Ovary (tissue), 9 donors: ENCODE data around the gene PI4KA. TPM values are rescaled to one million over a fixed set of nuclear protein-coding genes. Genes with fewer than 3 reads are reported as not detected.
"Not testable (repeated sequence)": the region's sequence is repeated elsewhere in the genome, so short reads cannot be mapped to it uniquely, and the experiment has no call there.

Experiments
- DNase-seq, 5 donors: peaks; one replicate each; pipeline ENCODE4 v3.0.0-alpha.2; 2019 to 2020
- H3K27ac ChIP-seq, 2 donors: fragments of 200-600 bp; one replicate each; pipeline versions ENCODE4 v1.5.1 to v1.8.0; 2019 to 2022
- H3K27me3 ChIP-seq: fragments of 200-600 bp; one replicate; pipeline ENCODE4 v1.8.0; 2022
- H3K36me3 ChIP-seq: fragments of 200-600 bp; sonication (generic); one replicate; pipeline ENCODE4 v1.5.1; 2019
- H3K4me1 ChIP-seq: one replicate; pipeline ENCODE4 v1.8.1; 2013; ENCODE audit warnings: mild to moderate bottlenecking, moderate library complexity; ENCODE audit not compliant: insufficient read depth
- H3K4me3 ChIP-seq: fragments of 200-600 bp; sonication (generic); one replicate; pipeline ENCODE4 v1.5.1; 2017
- H3K9me3 ChIP-seq, 2 donors: fragments of 200-600 bp in 1 of 2; sonication (generic) in 1 of 2; one replicate each; pipeline versions ENCODE4 v1.5.1 to v1.8.1; 2013 to 2019; ENCODE audit warnings: mild to moderate bottlenecking in 1 of 2, moderate library complexity in 1 of 2
- EP300 ChIP-seq: sonication (generic); formaldehyde crosslinking; IDR thresholded peaks from one replicate; pipeline ENCODE4 v1.6.1; 2017; ENCODE audit warnings: antibody characterized with exemption
- POLR2A ChIP-seq: fragments of 450-650 bp; IDR thresholded peaks from one replicate; pipeline ENCODE4 v1.6.1; 2017; ENCODE audit warnings: antibody characterized with exemption, mild to moderate bottlenecking, moderate library complexity
- WGBS, 3 donors: extraction: QIAGEN DNeasy Blood & Tissue Kit in 1 of 3; methylation state at CpG; one replicate each; pipeline versions ENCODE4 v1.1.5 to v1.1.7; 2013 to 2017; 5-methylcytosine and 5-hydroxymethylcytosine counted together
- intact Hi-C, 4 donors: fragments of 100-400 bp; cut with DNase I; formaldehyde crosslinking; loops; one replicate each; pipeline versions ENCODE4 v1.11.0 to v1.15.1; 2022 to 2023
- polyA plus RNA-seq, 2 donors: library from polyadenylated mRNA; stranded (reverse); fragments of 200-250 nt in 1 of 2; fragments of 350-450 nt in 1 of 2; fragmentation: Illumina TruSeq in 1 of 2; extraction: RNeasy Lipid Tissue Mini Kit (QIAGEN cat#74804) in 1 of 2; gene quantifications; one replicate each; pipeline ENCODE4 v1.2.3, GENCODE V29; 2013 to 2014
- total RNA-seq, 7 donors: library from RNA; depleted of rRNA in 2 of 7; stranded (reverse); fragments of >200 nt in 2 of 7; fragmentation: NEBNext Ultra II Directional in 3 of 7; extraction: Animal tissue kit (Norgen Biotek cat#: 25700) in 3 of 7; gene quantifications; one replicate each; pipeline versions ENCODE4 v1.1.0 to v1.2.4, GENCODE V29; 2016 to 2023
- TF ChIP-seq, protein P1 (sequence below), 3 donors: fragments of 450-650 bp in 2 of 3; fragments of 200-600 bp in 1 of 3; IDR thresholded peaks; one replicate each; pipeline versions ENCODE4 v1.5.1 to v1.8.0; 2016 to 2022; ENCODE audit warnings: antibody characterized with exemption in 3 of 3, mild to moderate bottlenecking in 1 of 3
- donor health status: DM: no; HTN: no; CAD: no; lungs with moderate emphysema.
- donor health status: DM: no; HTN: no; CAD: no.
- donor health status: Bipolar disorder and iron deficiency.
- donor health status: DM: yes; HTN: yes; CAD: no.
- donor health status: DM: no; HTN: no; CAD: no.
- donor health status: DM: yes; HTN: yes; CAD: no.

Gene PI4KA
- total and polyA plus RNA-seq, 9 donors: 30.6 to 97.6 (median 62.7) TPM

DNA sequence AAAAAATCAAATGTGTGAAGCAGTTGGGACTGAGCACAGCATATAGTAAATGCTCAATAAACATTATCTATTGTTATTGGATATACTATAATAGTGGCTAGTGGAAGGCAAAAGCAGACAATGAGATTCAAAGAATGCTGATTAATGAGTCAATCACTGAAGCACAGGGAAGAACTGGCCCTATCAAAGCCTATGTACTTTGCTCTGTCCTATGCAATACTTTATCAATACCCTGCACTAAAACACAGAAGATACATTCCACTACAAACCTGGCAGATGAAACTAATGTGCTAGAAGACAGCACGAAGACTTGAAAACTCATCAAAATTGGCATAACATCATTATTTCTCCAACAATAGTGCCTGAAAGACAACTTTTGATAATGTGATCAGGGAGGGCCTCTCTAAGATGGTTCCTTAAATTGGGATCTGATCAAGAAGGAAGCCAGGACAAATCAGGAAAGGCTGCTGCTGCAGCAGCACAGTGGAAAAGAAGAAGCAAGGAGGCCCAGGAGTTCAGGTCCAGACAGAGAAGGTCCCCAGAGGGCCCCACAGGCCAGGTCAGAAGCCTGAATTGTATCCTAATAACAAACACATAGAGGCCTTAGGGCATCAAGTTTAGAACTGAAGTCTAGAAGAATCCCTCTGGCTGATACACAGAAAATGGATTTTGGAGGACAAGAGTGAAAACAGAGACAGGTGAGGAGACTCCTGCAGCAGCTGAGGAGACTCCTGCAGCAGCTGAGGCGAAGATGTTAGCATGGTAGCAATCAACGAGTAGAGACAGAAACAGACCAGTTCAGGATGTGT, 18.6 kb downstream of the PI4KA start:
- TF ChIP-seq EP300 (no peak), POLR2A (no peak)
- TF ChIP-seq, protein P1, sequence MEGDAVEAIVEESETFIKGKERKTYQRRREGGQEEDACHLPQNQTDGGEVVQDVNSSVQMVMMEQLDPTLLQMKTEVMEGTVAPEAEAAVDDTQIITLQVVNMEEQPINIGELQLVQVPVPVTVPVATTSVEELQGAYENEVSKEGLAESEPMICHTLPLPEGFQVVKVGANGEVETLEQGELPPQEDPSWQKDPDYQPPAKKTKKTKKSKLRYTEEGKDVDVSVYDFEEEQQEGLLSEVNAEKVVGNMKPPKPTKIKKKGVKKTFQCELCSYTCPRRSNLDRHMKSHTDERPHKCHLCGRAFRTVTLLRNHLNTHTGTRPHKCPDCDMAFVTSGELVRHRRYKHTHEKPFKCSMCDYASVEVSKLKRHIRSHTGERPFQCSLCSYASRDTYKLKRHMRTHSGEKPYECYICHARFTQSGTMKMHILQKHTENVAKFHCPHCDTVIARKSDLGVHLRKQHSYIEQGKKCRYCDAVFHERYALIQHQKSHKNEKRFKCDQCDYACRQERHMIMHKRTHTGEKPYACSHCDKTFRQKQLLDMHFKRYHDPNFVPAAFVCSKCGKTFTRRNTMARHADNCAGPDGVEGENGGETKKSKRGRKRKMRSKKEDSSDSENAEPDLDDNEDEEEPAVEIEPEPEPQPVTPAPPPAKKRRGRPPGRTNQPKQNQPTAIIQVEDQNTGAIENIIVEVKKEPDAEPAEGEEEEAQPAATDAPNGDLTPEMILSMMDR (IDR thresholded peaks at IDR 0.05): no peak

DNA sequence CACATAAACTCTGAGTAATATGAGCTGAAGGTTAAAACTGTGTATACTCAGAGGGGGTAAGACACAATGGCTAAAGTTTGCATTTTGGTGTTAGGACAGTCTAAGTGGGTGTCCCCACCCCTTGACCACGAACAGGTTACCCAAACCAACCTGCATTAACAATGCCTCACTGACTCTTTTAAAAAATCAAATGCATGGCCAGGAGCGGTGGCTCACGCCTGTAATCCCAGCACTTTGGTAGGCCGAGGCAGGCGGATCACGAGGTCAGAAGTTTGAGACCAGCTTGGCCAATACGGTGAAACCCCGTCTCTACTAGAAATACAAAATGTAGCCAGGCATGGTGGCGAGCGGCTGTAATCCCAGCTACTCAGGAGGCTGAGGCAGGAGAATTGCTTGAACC, 19.3 kb downstream of the PI4KA start:
- H3K4me3 ChIP-seq, H3K9me3 ChIP-seq, H3K27ac ChIP-seq, H3K27me3 ChIP-seq, H3K4me1 ChIP-seq, DNase-seq, H3K36me3 ChIP-seq, intact Hi-C loops: not testable (repeated sequence)
- WGBS, 3 donors: 96 to 98% (median 98%) methylated on average over 10 of the region's 10 CpGs

More for the DNA sequence above, 18.6 kb downstream of the PI4KA start:
- Histone ChIP-seq H3K4me1 (no peaks in the 10 kb centered on the region), H3K27me3 (no peaks in the 10 kb centered on the region), H3K36me3 (no peaks in the 10 kb centered on the region), H3K4me3 (no peak overlapping the region), H3K27ac (no peak overlapping the region), H3K9me3 (no peaks in the 10 kb centered on the region)
- 92 to 94% (median 93%) methylated on average over 3 of the region's 3 CpGs for WGBS, 3 donors
- intact Hi-C loops: no loop called here
- DNase-seq: no peak

DNA sequence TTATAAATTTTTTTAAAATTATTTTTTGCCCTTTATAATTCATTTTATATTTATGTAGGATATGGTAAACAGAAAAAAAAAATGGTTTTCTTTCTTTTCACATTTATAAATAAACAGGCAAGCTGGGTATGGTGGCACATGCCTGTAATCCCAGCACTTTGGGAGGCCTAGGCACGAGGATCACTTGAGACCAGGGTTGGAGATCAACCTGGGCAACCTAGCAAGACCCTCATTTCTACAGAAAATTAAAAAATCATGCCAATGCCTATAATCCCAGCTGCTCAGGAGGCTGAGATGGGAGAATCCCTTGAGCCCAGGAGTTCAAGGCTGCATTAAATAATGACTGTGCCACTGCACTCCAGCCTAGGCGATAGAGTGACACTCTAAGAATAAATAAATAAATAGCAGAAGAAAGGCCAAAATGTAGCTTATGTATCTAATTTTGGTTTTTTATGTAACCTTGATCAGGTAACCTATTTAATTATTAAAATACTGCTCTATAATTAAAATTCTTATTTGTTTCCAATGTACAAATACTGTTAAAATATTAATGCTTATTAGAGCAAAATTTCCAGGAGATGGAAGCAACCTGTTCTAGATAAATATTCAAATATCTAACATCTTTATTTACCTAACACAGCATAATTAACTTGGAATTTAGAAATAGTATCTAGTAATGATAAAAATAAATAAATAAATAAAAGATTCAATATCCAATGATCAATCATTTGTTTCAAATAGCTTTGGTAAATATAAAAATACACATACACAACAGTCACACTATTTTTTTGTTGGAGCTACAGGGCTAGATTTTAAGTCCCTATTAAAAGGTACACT, 21.4 kb downstream of the PI4KA start:
- intact Hi-C loops: no loop called here
- no peak overlapping the region for H3K27ac ChIP-seq
- no peak for DNase-seq
- no peak overlapping the region for H3K4me3 ChIP-seq
- TF ChIP-seq, protein P1 (IDR thresholded peaks at IDR 0.05): no peak
- no peak for TF ChIP-seq EP300
- no peak for TF ChIP-seq POLR2A
- no peaks in the 10 kb centered on the region for H3K9me3 ChIP-seq
- peaks cover 3% of the 10 kb centered on the region for H3K36me3 ChIP-seq
- H3K4me1 ChIP-seq: no peaks in the 10 kb centered on the region
- no peaks in the 10 kb centered on the region for H3K27me3 ChIP-seq
- 96 to 99% (median 96%) methylated on average over 2 of the region's 2 CpGs for WGBS, 3 donors

DNA sequence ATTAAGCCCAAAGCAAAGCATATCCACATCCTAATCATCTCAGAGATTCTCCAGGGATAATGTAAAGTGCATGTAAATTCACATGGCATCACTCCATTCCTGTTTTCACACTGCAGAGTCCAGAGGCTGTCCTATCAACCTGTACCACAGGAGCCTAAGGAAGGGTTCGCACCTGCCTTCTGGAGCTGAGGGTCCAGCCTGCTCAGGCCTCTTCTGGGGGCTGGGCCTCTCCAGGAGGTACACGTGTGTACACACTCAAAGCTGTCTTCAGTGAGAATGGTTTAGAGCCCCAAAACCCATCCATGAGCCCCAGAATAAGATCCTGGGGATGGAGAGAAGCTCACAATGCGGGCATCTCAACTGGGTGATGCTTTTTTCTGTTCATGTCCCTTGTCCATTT, 23.9 kb downstream of the PI4KA start:
- DNase-seq: no peak
- TF ChIP-seq, protein P1 (IDR thresholded peaks at IDR 0.05): no peak
- TF ChIP-seq POLR2A (no peak), EP300 (no peak)
- peaks cover 3% of the 10 kb centered on the region for H3K36me3 ChIP-seq
- H3K27ac ChIP-seq: no peak overlapping the region
- H3K9me3 ChIP-seq: no peaks in the 10 kb centered on the region
- H3K27me3 ChIP-seq: no peaks in the 10 kb centered on the region
- H3K4me3 ChIP-seq: no peak overlapping the region
- intact Hi-C loops: no loop called here
- no peaks in the 10 kb centered on the region for H3K4me1 ChIP-seq
- 92 to 93% (median 92%) methylated on average over 3 of the region's 3 CpGs for WGBS, 3 donors
